Cardiac muscle cell (in vitro differentiated cells and primary cell): ENCODE data around the gene MINAR2. TPM values are rescaled to one million over a fixed set of nuclear protein-coding genes. Genes with fewer than 3 reads are reported as not detected.

ENCODE experiments used
- DNase-seq, 2 donors: peaks; one replicate each; pipeline versions ENCODE4 v3.0.0 to v3.0.0-alpha.2; 2010 to 2017; ENCODE audit warnings: low read depth in 1 of 2, low spot score in 1 of 2
- H3K27ac ChIP-seq: fragments of 200-600 bp; sonication (generic); 2 replicates; pipeline ENCODE4 v1.5.1; 2016
- H3K27me3 ChIP-seq: fragments of 200-600 bp; sonication (generic); 2 replicates; pipeline ENCODE4 v1.6.0; 2016; ENCODE audit warnings: control low read depth
- H3K36me3 ChIP-seq: fragments of 200-600 bp; sonication (generic); 2 replicates; pipeline ENCODE4 v1.5.1; 2016; ENCODE audit warnings: control low read depth
- H3K4me1 ChIP-seq: fragments of 200-600 bp; sonication (generic); 2 replicates; pipeline ENCODE4 v1.8.1; 2017; ENCODE audit warnings: low read depth, mild to moderate bottlenecking, mixed run types
- H3K4me3 ChIP-seq: fragments of 200-600 bp; sonication (generic); 2 replicates; pipeline ENCODE4 v1.5.1; 2016; ENCODE audit warnings: mild to moderate bottlenecking
- H3K9me3 ChIP-seq: fragments of 200-600 bp; sonication (generic); 2 replicates; pipeline ENCODE4 v1.5.1; 2017; ENCODE audit warnings: low read depth, mild to moderate bottlenecking, control low read depth
- CTCF ChIP-seq: IDR thresholded peaks from 2 replicates; pipeline ENCODE4 v1.5.1; 2012; ENCODE audit warnings: low read depth, mild to moderate bottlenecking, low read length
- polyA plus RNA-seq: library from polyadenylated mRNA; unstranded; fragments of >200 nt; fragmentation: Nextera tagmentation; extraction: Ambion mirVana; gene quantifications from 2 replicates; pipeline ENCODE4 v1.2.1, GENCODE V29; 2016
- total RNA-seq: library from RNA; depleted of rRNA; stranded (reverse); fragments of >200 nt; gene quantifications from 2 replicates; pipeline ENCODE4 v1.2.3, GENCODE V29; 2016

Gene MINAR2
- total and polyA plus RNA-seq, 2 experiments from 2014 or later: not detected

GRCh38 chr5:129773376-129773775, 25.5 kb downstream of the MINAR2 start:
- no peak for DNase-seq
- TF ChIP-seq CTCF: no peak
- H3K27me3 ChIP-seq: no peaks in the 10 kb centered on the region
- H3K4me3 ChIP-seq: no peak overlapping the region
- H3K4me1 ChIP-seq: no peaks in the 10 kb centered on the region
- H3K27ac ChIP-seq: no peak overlapping the region
- no peaks in the 10 kb centered on the region for H3K36me3 ChIP-seq
- H3K9me3 ChIP-seq: no peaks in the 10 kb centered on the region

GRCh38 chr5:129781594-129781993, 33.7 kb downstream of the MINAR2 start:
- Histone ChIP-seq H3K9me3 (no peaks in the 10 kb centered on the region), H3K27ac (no peak overlapping the region), H3K4me1 (no peaks in the 10 kb centered on the region), H3K36me3 (no peaks in the 10 kb centered on the region), H3K27me3 (no peaks in the 10 kb centered on the region), H3K4me3 (no peak overlapping the region)
- no peak for DNase-seq
- no peak for TF ChIP-seq CTCF

DNA sequence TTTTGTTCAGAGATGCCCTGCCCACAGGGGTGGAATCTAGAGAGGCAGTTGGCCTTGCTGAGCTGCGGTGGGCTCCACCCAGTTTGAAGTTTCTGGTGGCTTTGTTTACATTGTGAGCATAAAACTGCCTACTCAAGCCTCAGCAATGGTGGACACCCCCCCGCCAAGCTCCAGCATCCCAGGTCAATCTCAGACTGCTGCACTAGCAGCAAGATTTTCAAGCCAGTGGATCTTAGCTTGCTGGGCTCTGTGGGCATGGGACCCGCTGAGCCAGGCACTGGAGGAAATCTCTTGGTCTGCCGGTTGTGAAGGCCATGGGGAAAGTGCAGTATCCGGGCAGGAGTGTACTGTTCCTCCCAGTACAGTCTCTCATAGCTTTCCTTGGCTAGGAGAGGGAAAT, 55.5 kb downstream of the MINAR2 start:
- Histone ChIP-seq H3K36me3 (no peaks in the 10 kb centered on the region), H3K4me1 (no peaks in the 10 kb centered on the region), H3K4me3 (no peak overlapping the region), H3K27ac (no peak overlapping the region), H3K27me3 (no peaks in the 10 kb centered on the region), H3K9me3 (no peaks in the 10 kb centered on the region)
- no peak for TF ChIP-seq CTCF
- no peak for DNase-seq

GRCh38 chr5:129804705-129805104, 56.8 kb downstream of the MINAR2 start:
- H3K4me1 ChIP-seq: no peaks in the 10 kb centered on the region
- H3K4me3 ChIP-seq: no peak overlapping the region
- no peak for DNase-seq
- H3K36me3 ChIP-seq: no peaks in the 10 kb centered on the region
- H3K27me3 ChIP-seq: no peaks in the 10 kb centered on the region
- H3K9me3 ChIP-seq: no peaks in the 10 kb centered on the region
- H3K27ac ChIP-seq: no peak overlapping the region
- TF ChIP-seq CTCF: no peak

GRCh38 chr5:129807162-129807814, 59.4 kb downstream of the MINAR2 start:
- no peak for DNase-seq
- H3K27me3 ChIP-seq: no peaks in the 10 kb centered on the region
- H3K9me3 ChIP-seq: no peaks in the 10 kb centered on the region
- no peak overlapping the region for H3K27ac ChIP-seq
- no peaks in the 10 kb centered on the region for H3K36me3 ChIP-seq
- TF ChIP-seq CTCF: no peak
- H3K4me3 ChIP-seq: no peak overlapping the region
- H3K4me1 ChIP-seq: no peaks in the 10 kb centered on the region

Other genes starting within 250 kb of the MINAR2 start
- 5.7 and 6.7 TPM in 2 replicates for gene CHSY3, start 156.4 kb downstream of the MINAR2 start, total RNA-seq
- 1.7 and 1.8 TPM in 2 replicates for gene CHSY3, start 156.4 kb downstream of the MINAR2 start, polyA plus RNA-seq